GM12878 (cell line): ENCODE data around the gene ALDH6A1. TPM values are rescaled to one million over a fixed set of nuclear protein-coding genes. Genes with fewer than 3 reads are reported as not detected.

Experiments
- ATAC-seq: fragments of 200-7000 bp; cut with Tn5 transposase; 3 replicates; pipeline ENCODE4 v1.9.1; 2020; ENCODE audit warnings: mild to moderate bottlenecking, moderate library complexity
- BruUV-seq: library from RNA; stranded (reverse); fragments of 400-500 nt; replicated peaks from 2 replicates; lab custom pipeline; 2021; lab: Mats Ljungman, UMichigan
- CTCF ChIA-PET: fragments of 300-600 bp; sonication (Branson Sonifier 250); formaldehyde crosslinking; extraction: SDS; loops from one replicate; lab custom pipeline; 2021; ENCODE audit warnings: inconsistent platforms; lab: Yijun Ruan, JAX
- POLR2A ChIA-PET: fragments of 350-600 bp; formaldehyde crosslinking; extraction: SDS; loops from one replicate; lab custom pipeline; 2021; ENCODE audit warnings: inconsistent platforms; lab: Charles Lee
- RAD21 ChIA-PET: fragments of 300-600 bp; sonication (Branson Sonifier 250); formaldehyde crosslinking; loops from one replicate; lab custom pipeline; 2023; ENCODE audit warnings: antibody characterized with exemption; ENCODE audit not compliant: unreplicated experiment; lab: Charles Lee
- SMC1A ChIA-PET: fragments of 300-600 bp; sonication (Branson Sonifier 250); formaldehyde crosslinking; loops from one replicate; lab custom pipeline; 2023; ENCODE audit not compliant: unreplicated experiment, uncharacterized antibody; lab: Charles Lee
- DNase-seq: peaks from one replicate; pipeline ENCODE4 v3.0.0-alpha.2; 2011; ENCODE audit warnings: low read depth, low spot score
- FAIRE-seq: peaks from 3 replicates; lab custom pipeline; 2011; peaks lifted over from hg19 to GRCh38; lab: Jason Lieb, UNC
- H2AFZ ChIP-seq: 2 replicates; pipeline ENCODE4 v1.6.0; 2011; ENCODE audit warnings: low read depth, low read length, control low read depth; ENCODE audit not compliant: control insufficient read depth
- H3K27ac ChIP-seq: 2 replicates; pipeline ENCODE4 v1.5.1; 2011; ENCODE audit warnings: control low read depth; ENCODE audit not compliant: control insufficient read depth, insufficient read depth
- H3K27me3 ChIP-seq, 2 experiments: replicated peaks in 1 of 2; 2 replicates each; pipeline versions ENCODE4 v1.6.0 to v1.6.1; 2011; ENCODE audit warnings: low read length in 1 of 2; ENCODE audit not compliant: control insufficient read depth in 2 of 2, insufficient read depth in 2 of 2
- H3K36me3 ChIP-seq, 2 experiments: 2 replicates each; pipeline ENCODE4 v1.5.1; 2011; ENCODE audit warnings: low read length in 1 of 2; ENCODE audit not compliant: control insufficient read depth in 2 of 2, insufficient read depth in 2 of 2
- H3K4me1 ChIP-seq: 2 replicates; pipeline ENCODE4 v1.6.1; 2011; ENCODE audit warnings: mild to moderate bottlenecking, low read length, moderate library complexity, mixed read lengths; ENCODE audit not compliant: control insufficient read depth, insufficient read depth
- H3K4me2 ChIP-seq: 2 replicates; pipeline ENCODE4 v1.6.0; 2011; ENCODE audit warnings: control low read depth; ENCODE audit not compliant: control insufficient read depth, insufficient read depth
- H3K4me3 ChIP-seq: fragments of 200-600 bp; sonication (generic); 2 replicates; pipeline ENCODE4 v1.5.1; 2016
- H3K79me2 ChIP-seq: 2 replicates; pipeline ENCODE4 v1.6.0; 2011; ENCODE audit warnings: low read length; ENCODE audit not compliant: control insufficient read depth, insufficient read depth
- H3K9ac ChIP-seq: 2 replicates; pipeline ENCODE4 v1.8.0; 2011; ENCODE audit warnings: low read length, control low read depth, mixed read lengths; ENCODE audit not compliant: control insufficient read depth, insufficient read depth
- H3K9me3 ChIP-seq: replicated peaks from 3 replicates; pipeline ENCODE4 v1.5.1; 2011; ENCODE audit warnings: mild to moderate bottlenecking, low read length; ENCODE audit not compliant: control insufficient read depth, insufficient read depth
- H4K20me1 ChIP-seq: 2 replicates; pipeline ENCODE4 v1.6.0; 2011; ENCODE audit not compliant: control insufficient read depth, insufficient read depth
- FOXM1 ChIP-seq: IDR thresholded peaks from 2 replicates; pipeline ENCODE4 v1.6.1; 2012; ENCODE audit warnings: low read depth, mild to moderate bottlenecking, inconsistent platforms, low read length, moderate library complexity
- RB1 ChIP-seq: fragments of 450-650 bp; formaldehyde crosslinking; IDR thresholded peaks from 2 replicates; pipeline ENCODE4 v1.6.1; 2017; ENCODE audit warnings: mild to moderate bottlenecking, borderline replicate concordance
- TCF3 ChIP-seq: IDR thresholded peaks from 2 replicates; pipeline ENCODE4 v1.6.1; 2012; ENCODE audit warnings: low read depth, mild to moderate bottlenecking, low read length, borderline replicate concordance; ENCODE audit not compliant: insufficient read depth
- ZBED1 ChIP-seq: IDR thresholded peaks from 2 replicates; pipeline ENCODE4 v1.6.1; 2016; ENCODE audit warnings: borderline replicate concordance
- ZSCAN29 ChIP-seq: fragments of 450-650 bp; IDR thresholded peaks from 2 replicates; pipeline ENCODE4 v1.6.1; 2017; ENCODE audit warnings: mild to moderate bottlenecking, moderate library complexity
- ZZZ3 ChIP-seq: IDR thresholded peaks from 2 replicates; pipeline ENCODE4 v1.6.1; 2011; ENCODE audit warnings: low read depth; ENCODE audit not compliant: control insufficient read depth, insufficient read length
- whole genome bisulfite sequencing: methylation state at CpG from one replicate; pipeline ENCODE4 v1.1.6; 2016; ENCODE audit warnings: low lambda C conversion rate; ENCODE audit not compliant: insufficient replicate concordance, insufficient coverage; ENCODE audit errors: missing lambda C conversion rate; 5-methylcytosine and 5-hydroxymethylcytosine counted together
- in situ Hi-C: fragments of 300-500 bp; cut with MboI; formaldehyde crosslinking; loops from 9 replicates; pipeline ENCODE4 v1.14.3; 2018; ENCODE audit warnings: mixed read lengths
- intact Hi-C: fragments of 100-400 bp; cut with micrococcal nuclease; formaldehyde crosslinking; loops from one replicate; pipeline ENCODE4 v1.14.2; 2022; ENCODE audit not compliant: unreplicated experiment
- polyA plus RNA-seq, 11 experiments: library from polyadenylated mRNA; depleted of rRNA in 4 of 11; unstranded in 6 of 11; stranded (reverse) in 5 of 11; fragments of >200 nt; fragmentation: Nextera tagmentation in 4 of 11; fragmentation: Illumina TruSeq in 1 of 11; extraction: Ambion mirVana in 4 of 11; extraction: Trizol in 1 of 11; gene quantifications; 1 replicate in 1 of 11; 2 replicates in 10 of 11; pipeline versions ENCODE4 v1.2.1 to v1.2.3, GENCODE V29; 2011 to 2016; ENCODE audit warnings: inconsistent platforms in 2 of 11, missing spikeins in 2 of 11, low read depth in 1 of 11
- total RNA-seq, 4 experiments: library from RNA; depleted of rRNA in 3 of 4; stranded (reverse); fragments of >200 nt in 3 of 4; fragmentation: Illumina TruSeq in 1 of 4; extraction: Trizol in 1 of 4; gene quantifications; 2 replicates each; pipeline versions ENCODE4 v1.2.1 to v1.2.3, GENCODE V29; 2013 to 2021
- TF ChIP-seq, protein P1 (sequence below): fragments of 450-650 bp; formaldehyde crosslinking; IDR thresholded peaks from 2 replicates; pipeline ENCODE4 v1.4.0; 2022; ENCODE audit warnings: mild to moderate bottlenecking, moderate library complexity

The ALDH6A1 gene
- total and polyA plus RNA-seq, 10 of the 15 experiments (the other 5 are each of a cell fraction or from before 2014, with no cell fraction given), result 6.3 to 23.4 (median 9.8) TPM

DNA sequence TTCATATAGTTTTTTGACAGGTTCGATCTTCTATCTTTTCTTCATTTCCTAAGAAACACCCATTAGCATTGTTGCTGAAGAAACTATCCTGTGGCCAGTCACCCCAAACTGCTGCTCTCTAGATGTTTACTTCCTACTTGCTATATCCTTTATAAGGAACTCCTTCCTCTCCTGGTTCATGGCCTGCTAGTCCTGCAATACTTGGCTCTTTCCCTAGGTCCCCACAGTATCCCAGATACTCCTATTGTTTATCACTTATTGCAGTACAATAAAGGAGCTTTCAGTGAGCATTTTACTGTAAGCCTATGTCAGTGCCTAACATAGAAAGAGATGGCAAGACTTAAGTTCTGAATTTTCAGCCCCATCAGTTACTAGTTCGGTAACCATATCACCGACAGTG, 2.8 kb downstream of the ALDH6A1 start:
- peaks cover 17% of the 10 kb centered on the region for H3K79me2 ChIP-seq
- intact Hi-C loops, result no loop called here
- in situ Hi-C loops, result no loop called here
- 65% methylated on average over 3 of the region's 3 CpGs for WGBS
- FAIRE-seq (no peak), DNase-seq (no peak), ATAC-seq (no peak)
- no peaks in the 10 kb centered on the region for H3K9me3 ChIP-seq
- no peak overlapping the region for H3K27ac ChIP-seq
- ChIA-PET POLR2A (interaction anchor here (0.6 kb wide), 1 partner anchor 8 kb away, joined by 5 read pairs; no protein-coding TSS in a partner anchor), CTCF (no interaction called here), RAD21 (no interaction called here), SMC1A (no interaction called here)
- peaks cover 4% of the 10 kb centered on the region for H3K4me1 ChIP-seq
- H3K9ac ChIP-seq, result no peak overlapping the region
- TF ChIP-seq FOXM1, result no peak
- TF ChIP-seq TCF3, result no peak
- TF ChIP-seq ZSCAN29, result no peak
- no peak for TF ChIP-seq RB1
- no peak for TF ChIP-seq ZBED1
- TF ChIP-seq, protein P1, sequence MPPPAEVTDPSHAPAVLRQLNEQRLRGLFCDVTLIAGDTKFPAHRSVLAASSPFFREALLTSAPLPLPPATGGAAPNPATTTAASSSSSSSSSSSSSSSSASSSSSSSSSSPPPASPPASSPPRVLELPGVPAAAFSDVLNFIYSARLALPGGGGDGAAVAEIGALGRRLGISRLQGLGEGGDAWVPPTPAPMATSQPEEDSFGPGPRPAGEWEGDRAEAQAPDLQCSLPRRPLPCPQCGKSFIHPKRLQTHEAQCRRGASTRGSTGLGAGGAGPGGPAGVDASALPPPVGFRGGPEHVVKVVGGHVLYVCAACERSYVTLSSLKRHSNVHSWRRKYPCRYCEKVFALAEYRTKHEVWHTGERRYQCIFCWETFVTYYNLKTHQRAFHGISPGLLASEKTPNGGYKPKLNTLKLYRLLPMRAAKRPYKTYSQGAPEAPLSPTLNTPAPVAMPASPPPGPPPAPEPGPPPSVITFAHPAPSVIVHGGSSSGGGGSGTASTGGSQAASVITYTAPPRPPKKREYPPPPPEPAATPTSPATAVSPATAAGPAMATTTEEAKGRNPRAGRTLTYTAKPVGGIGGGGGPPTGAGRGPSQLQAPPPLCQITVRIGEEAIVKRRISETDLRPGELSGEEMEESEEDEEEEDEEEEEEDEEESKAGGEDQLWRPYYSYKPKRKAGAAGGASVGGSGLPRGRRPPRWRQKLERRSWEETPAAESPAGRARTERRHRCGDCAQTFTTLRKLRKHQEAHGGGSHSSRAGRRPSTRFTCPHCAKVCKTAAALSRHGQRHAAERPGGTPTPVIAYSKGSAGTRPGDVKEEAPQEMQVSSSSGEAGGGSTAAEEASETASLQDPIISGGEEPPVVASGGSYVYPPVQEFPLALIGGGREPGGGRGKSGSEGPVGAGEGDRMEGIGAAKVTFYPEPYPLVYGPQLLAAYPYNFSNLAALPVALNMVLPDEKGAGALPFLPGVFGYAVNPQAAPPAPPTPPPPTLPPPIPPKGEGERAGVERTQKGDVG (CRISPR knock-in tag), result no peak
- TF ChIP-seq ZZZ3, result no peak
- H2AFZ ChIP-seq, result no peak overlapping the region
- no peaks in the 10 kb centered on the region for H3K36me3 ChIP-seq
- H3K4me3 ChIP-seq, result no peak overlapping the region
- H3K27me3 ChIP-seq, result no peaks in the 10 kb centered on the region
- no peaks in the 10 kb centered on the region for H4K20me1 ChIP-seq
- BruUV-seq, result no TSS peak
- no peak overlapping the region for H3K4me2 ChIP-seq
